ENCODE data around the gene KRTAP10-11.
"Not testable (repeated sequence)": the region's sequence is repeated elsewhere in the genome, so short reads cannot be mapped to it uniquely, and the experiment has no call there.

KRTAP10-11 gene

DNA sequence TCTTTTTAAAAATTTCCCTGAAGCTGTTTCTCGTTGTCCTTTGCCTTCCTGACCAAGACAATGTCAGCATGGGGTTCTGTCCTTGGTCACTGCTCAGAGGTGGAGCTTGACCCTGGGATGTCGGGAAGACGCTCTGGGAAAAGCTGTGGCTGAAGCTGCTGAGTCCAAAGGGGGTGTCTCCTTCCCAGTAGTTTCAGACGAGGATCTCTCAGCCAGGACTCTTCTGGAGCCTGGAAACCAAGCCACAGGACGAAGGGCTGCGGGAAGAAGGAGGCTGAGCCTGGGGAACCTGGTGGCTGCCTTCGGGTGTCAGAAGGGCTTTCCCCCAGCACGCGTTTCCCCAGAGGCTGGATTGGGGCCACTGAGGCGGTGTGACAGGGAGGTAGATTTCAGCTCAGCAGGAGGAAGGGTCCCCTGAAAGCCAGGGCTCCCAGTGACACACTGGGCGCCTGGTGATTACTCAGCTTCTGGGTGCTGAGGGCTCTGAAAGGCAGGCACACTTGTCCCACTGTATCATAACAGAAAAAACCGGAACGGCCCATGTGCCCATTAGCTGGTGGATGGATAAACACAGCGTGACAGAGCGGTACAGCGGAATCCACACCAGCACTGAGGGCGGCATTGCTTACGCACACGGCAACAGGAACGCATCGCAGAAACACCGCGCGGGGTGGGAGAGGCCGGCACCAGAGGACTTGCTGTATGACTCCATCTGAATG lies 40.8 kb downstream of the KRTAP10-11 start:
- no CpG with 5 or more reads among the region's 25 CpGs for WGBS (ENCODE audit: extremely low coverage, insufficient coverage, insufficient read length)
- Histone ChIP-seq H4K8ac (ENCODE audit: low read depth, low read length) (no peak overlapping the region), H2BK5ac (ENCODE audit: low read depth, low read length, poor library complexity) (no peak overlapping the region), H3K4me1 (ENCODE audit: control insufficient read depth in 1 of 2, insufficient read depth in 2 of 2, low read length in 2 of 2) (no peaks in the 10 kb centered on the region), H3K79me1 (ENCODE audit: low read length) (no peaks in the 10 kb centered on the region), H3K36me3 (ENCODE audit: control insufficient read depth in 1 of 2, insufficient read depth in 2 of 2, low read length in 2 of 2) (no peaks in the 10 kb centered on the region), H3K18ac (ENCODE audit: low read length) (no peak overlapping the region), H4K12ac (ENCODE audit: low read depth, low read length) (no peak overlapping the region), H3K4me2 (ENCODE audit: low read length) (no peak overlapping the region), H2BK120ac (ENCODE audit: insufficient read depth, low read length, poor library complexity) (no peak overlapping the region), H3K9me3 (ENCODE audit: insufficient read depth, low read depth, low read length) (peaks cover 2% of the 10 kb centered on the region), H3K79me2 (ENCODE audit: control insufficient read depth, insufficient read depth, low read length, poor library complexity) (no peaks in the 10 kb centered on the region), H3K27me3 (ENCODE audit: insufficient read depth, low read length) (no peaks in the 10 kb centered on the region), H4K91ac (ENCODE audit: low read depth, low read length) (no peak overlapping the region), H3K4me3 (ENCODE audit: low read depth, low read length) (no peak overlapping the region), H3K23ac (ENCODE audit: low read length) (no peak overlapping the region), H2AFZ (ENCODE audit: insufficient read depth, low read length, poor library complexity) (no peak overlapping the region), H3K14ac (ENCODE audit: low read length) (no peak overlapping the region), H3K4ac (ENCODE audit: low read depth, low read length) (no peak overlapping the region), H2AK5ac (ENCODE audit: low read length) (no peak overlapping the region), H3K9ac (ENCODE audit: low read length) (no peak overlapping the region), H3K27ac (ENCODE audit: low read depth, low read length) (no peak overlapping the region), H2BK12ac (ENCODE audit: low read length) (no peak overlapping the region)
- no peak for DNase-seq

DNA sequence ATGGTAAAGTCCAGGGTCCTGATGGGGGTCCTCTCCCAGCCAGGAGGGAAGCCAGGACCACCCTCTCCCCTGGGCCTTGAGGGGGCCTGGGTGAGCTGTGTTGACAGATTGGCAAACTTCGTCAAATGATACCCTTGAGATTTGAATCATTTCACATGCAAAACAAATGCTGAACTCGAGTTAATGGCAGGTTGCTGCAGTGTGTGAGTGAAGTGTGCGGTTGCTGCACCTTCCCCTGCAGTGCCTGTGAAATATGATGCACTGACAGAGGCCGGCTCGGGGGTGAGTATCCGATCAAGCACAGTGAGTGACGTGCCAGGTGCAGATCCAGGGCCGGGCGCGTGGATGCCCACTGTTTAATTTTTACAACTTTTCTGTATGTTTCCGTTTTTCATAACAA lies 41.5 kb downstream of the KRTAP10-11 start:
- no CpG with 5 or more reads among the region's 11 CpGs for WGBS (ENCODE audit: extremely low coverage, insufficient coverage, insufficient read length)
- no peaks in the 10 kb centered on the region for H3K4me1 ChIP-seq (ENCODE audit: control insufficient read depth in 1 of 2, insufficient read depth in 2 of 2, low read length in 2 of 2)
- H3K79me2 ChIP-seq (ENCODE audit: control insufficient read depth, insufficient read depth, low read length, poor library complexity), result no peaks in the 10 kb centered on the region

DNA sequence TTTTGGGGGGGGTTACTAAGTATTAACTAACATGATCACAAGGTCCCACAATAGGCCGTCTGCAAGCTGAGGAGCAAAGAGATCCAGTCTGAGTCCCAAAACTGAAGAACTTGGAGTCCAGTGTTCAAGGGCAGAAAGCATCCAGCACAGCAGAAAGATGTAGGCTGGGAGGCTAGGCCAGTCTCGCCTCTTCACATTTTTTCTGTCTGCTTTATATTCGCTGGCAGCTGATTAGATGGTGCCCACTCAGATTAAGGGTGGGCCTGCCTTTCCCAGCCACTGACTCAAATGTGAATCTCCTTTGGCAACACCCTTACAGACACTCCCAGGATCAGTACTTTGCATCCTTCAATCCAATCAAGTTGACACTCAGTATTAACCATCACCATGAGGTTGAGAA lies 43.5 kb downstream of the KRTAP10-11 start:
- H3K18ac ChIP-seq (ENCODE audit: low read length); H3K14ac ChIP-seq (ENCODE audit: low read length): not testable (repeated sequence)
- no CpG with 5 or more reads among the region's 3 CpGs for WGBS (ENCODE audit: extremely low coverage, insufficient coverage, insufficient read length)

More for the DNA sequence above, 41.5 kb downstream of the KRTAP10-11 start:
- H3K27ac ChIP-seq (ENCODE audit: low read depth, low read length), result no peak overlapping the region
- no peak overlapping the region for H3K18ac ChIP-seq (ENCODE audit: low read length)
- no peak overlapping the region for H2AFZ ChIP-seq (ENCODE audit: insufficient read depth, low read length, poor library complexity)
- no peak overlapping the region for H4K8ac ChIP-seq (ENCODE audit: low read depth, low read length)
- H2BK5ac ChIP-seq (ENCODE audit: low read depth, low read length, poor library complexity), result no peak overlapping the region
- H2BK12ac ChIP-seq (ENCODE audit: low read length), result no peak overlapping the region
- H2BK120ac ChIP-seq (ENCODE audit: insufficient read depth, low read length, poor library complexity), result no peak overlapping the region
- H3K4me3 ChIP-seq (ENCODE audit: low read depth, low read length), result no peak overlapping the region
- no peak overlapping the region for H3K4me2 ChIP-seq (ENCODE audit: low read length)
- H3K9ac ChIP-seq (ENCODE audit: low read length), result no peak overlapping the region
- H3K14ac ChIP-seq (ENCODE audit: low read length), result no peak overlapping the region
- H4K91ac ChIP-seq (ENCODE audit: low read depth, low read length), result no peak overlapping the region
- H3K9me3 ChIP-seq (ENCODE audit: insufficient read depth, low read depth, low read length), result peaks cover 2% of the 10 kb centered on the region
- no peak overlapping the region for H2AK5ac ChIP-seq (ENCODE audit: low read length)
- H3K27me3 ChIP-seq (ENCODE audit: insufficient read depth, low read length), result no peaks in the 10 kb centered on the region
- no peak overlapping the region for H3K4ac ChIP-seq (ENCODE audit: low read depth, low read length)
- no peaks in the 10 kb centered on the region for H3K36me3 ChIP-seq (ENCODE audit: control insufficient read depth in 1 of 2, insufficient read depth in 2 of 2, low read length in 2 of 2)
- H4K12ac ChIP-seq (ENCODE audit: low read depth, low read length), result no peak overlapping the region
- H3K23ac ChIP-seq (ENCODE audit: low read length), result no peak overlapping the region
- no peaks in the 10 kb centered on the region for H3K79me1 ChIP-seq (ENCODE audit: low read length)
- no peak for DNase-seq

DNA sequence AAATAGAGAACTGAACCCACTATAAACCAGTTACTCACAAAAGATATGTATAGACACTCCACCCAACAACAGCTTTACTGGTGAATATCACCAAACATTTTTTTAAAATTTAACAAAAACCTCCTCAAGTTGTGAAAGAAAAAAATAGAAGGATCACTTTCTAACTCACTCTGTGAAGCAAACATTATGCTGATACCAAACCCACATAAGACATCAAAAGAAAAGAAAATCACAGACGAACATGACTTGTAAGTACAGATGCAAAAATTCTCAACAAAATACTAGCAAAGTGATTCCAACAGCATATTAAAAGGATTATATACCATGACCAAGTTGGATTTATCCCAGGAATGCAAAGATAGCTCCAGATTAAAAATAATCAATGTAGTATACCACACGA lies 45.5 kb downstream of the KRTAP10-11 start:
- Histone ChIP-seq H4K12ac (ENCODE audit: low read depth, low read length) (no peak overlapping the region), H4K8ac (ENCODE audit: low read depth, low read length) (no peak overlapping the region), H3K79me2 (ENCODE audit: control insufficient read depth, insufficient read depth, low read length, poor library complexity) (no peaks in the 10 kb centered on the region), H3K4me2 (ENCODE audit: low read length) (no peak overlapping the region), H2BK120ac (ENCODE audit: insufficient read depth, low read length, poor library complexity) (no peak overlapping the region), H3K27me3 (ENCODE audit: insufficient read depth, low read length) (no peaks in the 10 kb centered on the region), H3K27ac (ENCODE audit: low read depth, low read length) (no peak overlapping the region), H3K9ac (ENCODE audit: low read length) (no peak overlapping the region), H2AK5ac (ENCODE audit: low read length) (no peak overlapping the region), H2BK12ac (ENCODE audit: low read length) (no peak overlapping the region), H3K23ac (ENCODE audit: low read length) (no peak overlapping the region), H3K4me3 (ENCODE audit: low read depth, low read length) (no peak overlapping the region), H3K4me1 (ENCODE audit: control insufficient read depth in 1 of 2, insufficient read depth in 2 of 2, low read length in 2 of 2) (peaks cover 0 to 2% of the 10 kb centered on the region in 2 experiments), H3K79me1 (ENCODE audit: low read length) (no peaks in the 10 kb centered on the region), H4K91ac (ENCODE audit: low read depth, low read length) (no peak overlapping the region), H3K36me3 (ENCODE audit: control insufficient read depth in 1 of 2, insufficient read depth in 2 of 2, low read length in 2 of 2) (no peaks in the 10 kb centered on the region), H2AFZ (ENCODE audit: insufficient read depth, low read length, poor library complexity) (no peak overlapping the region), H3K14ac (ENCODE audit: low read length) (no peak overlapping the region), H2BK5ac (ENCODE audit: low read depth, low read length, poor library complexity) (no peak overlapping the region), H3K9me3 (ENCODE audit: insufficient read depth, low read depth, low read length) (no peaks in the 10 kb centered on the region), H3K4ac (ENCODE audit: low read depth, low read length) (no peak overlapping the region), H3K18ac (ENCODE audit: low read length) (no peak overlapping the region)
- no CpG with 5 or more reads among the region's 2 CpGs for WGBS (ENCODE audit: extremely low coverage, insufficient coverage, insufficient read length)
- DNase-seq, result no peak

More for the DNA sequence above, 43.5 kb downstream of the KRTAP10-11 start:
- not testable (repeated sequence) for H3K36me3 ChIP-seq (ENCODE audit: control insufficient read depth in 1 of 2, insufficient read depth in 2 of 2, low read length in 2 of 2); H4K12ac ChIP-seq (ENCODE audit: low read depth, low read length); H2AK5ac ChIP-seq (ENCODE audit: low read length); DNase-seq; H4K91ac ChIP-seq (ENCODE audit: low read depth, low read length); H3K9ac ChIP-seq (ENCODE audit: low read length); H3K4me1 ChIP-seq (ENCODE audit: control insufficient read depth in 1 of 2, insufficient read depth in 2 of 2, low read length in 2 of 2); H3K27ac ChIP-seq (ENCODE audit: low read depth, low read length); H3K4ac ChIP-seq (ENCODE audit: low read depth, low read length); H4K8ac ChIP-seq (ENCODE audit: low read depth, low read length); H3K79me1 ChIP-seq (ENCODE audit: low read length); H2BK12ac ChIP-seq (ENCODE audit: low read length); H3K23ac ChIP-seq (ENCODE audit: low read length); H3K4me3 ChIP-seq (ENCODE audit: low read depth, low read length); H2BK5ac ChIP-seq (ENCODE audit: low read depth, low read length, poor library complexity); H3K79me2 ChIP-seq (ENCODE audit: control insufficient read depth, insufficient read depth, low read length, poor library complexity); H3K9me3 ChIP-seq (ENCODE audit: insufficient read depth, low read depth, low read length); H3K27me3 ChIP-seq (ENCODE audit: insufficient read depth, low read length); H2BK120ac ChIP-seq (ENCODE audit: insufficient read depth, low read length, poor library complexity); H2AFZ ChIP-seq (ENCODE audit: insufficient read depth, low read length, poor library complexity); H3K4me2 ChIP-seq (ENCODE audit: low read length)

Measured in trophoblast cell (in vitro differentiated cells and primary cell).